KBM-7 (cell line): ENCODE data around the gene MAP2K7.
"Not testable (repeated sequence)": the region's sequence is repeated elsewhere in the genome, so short reads cannot be mapped to it uniquely, and the experiment has no call there.

Experiments
- DNase-seq: peaks from one replicate; pipeline ENCODE4 v3.0.0-alpha.2; 2015
- in situ Hi-C: fragments of 300-500 bp; cut with MboI; formaldehyde crosslinking; loops from 2 replicates; pipeline ENCODE4 v1.14.3; 2020; ENCODE audit warnings: low sequenced_read_pairs, low pct_unique_long_range_greater_than_20kb, mixed read lengths

Gene MAP2K7

GRCh38 chr19:7903244-7904073, at the start of gene MAP2K7:
Gene MAP2K7 (plus strand): TSS chr19:7903877. CDS start chr19:7903945, 68 bp downstream.
- peak; percentile 100 for DNase-seq
- in situ Hi-C loops: no loop called here

DNA sequence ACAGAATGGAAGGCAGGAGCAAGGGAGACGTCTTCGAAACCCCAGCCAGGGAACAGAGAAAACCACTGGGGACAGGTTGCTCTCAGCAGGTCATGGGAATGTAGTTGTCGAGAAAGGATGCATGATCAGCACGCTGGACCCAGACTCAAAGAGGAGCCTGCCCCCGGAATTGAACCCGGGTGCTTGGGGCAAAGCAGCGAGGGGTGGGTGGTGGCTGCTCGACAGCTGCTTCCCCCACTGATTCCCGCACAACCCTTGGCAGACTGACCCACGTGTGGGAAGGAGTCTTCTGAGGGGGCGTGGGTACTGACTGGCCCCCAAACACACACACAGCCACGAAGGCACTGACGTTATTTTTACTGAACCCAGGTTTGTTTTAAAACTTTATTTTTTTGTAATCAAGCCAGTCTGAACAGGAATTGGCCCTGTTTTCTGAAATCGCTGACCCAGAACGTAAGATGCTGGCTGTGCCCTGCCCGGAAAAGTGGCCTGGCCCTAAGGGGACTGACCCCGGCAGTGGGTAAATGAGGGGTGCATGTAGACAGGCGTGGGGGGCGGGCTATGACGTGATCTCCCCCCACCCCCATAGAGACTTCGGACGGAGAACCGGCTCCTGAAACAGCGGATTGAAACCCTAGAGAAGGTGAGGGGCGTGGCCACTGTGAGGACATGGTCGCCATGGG, 48.1 kb upstream of the MAP2K7 start:
- in situ Hi-C loops: no loop called here
- no peak for DNase-seq

GRCh38 chr19:7856109-7856591, 47.5 kb upstream of the MAP2K7 start:
- no peak for DNase-seq
- in situ Hi-C loops: no loop called here

- DNase-seq: no peak
- in situ Hi-C loops: no loop called here
These were observed 46.7 kb upstream of the MAP2K7 start for GRCh38 chr19:7856679-7857663.

GRCh38 chr19:7857727-7858108, 46.0 kb upstream of the MAP2K7 start:
- in situ Hi-C loops: no loop called here
- DNase-seq: no peak

- DNase-seq: no peak
- in situ Hi-C loops: no loop called here
These were observed 45.4 kb upstream of the MAP2K7 start for GRCh38 chr19:7858109-7858770.

DNA sequence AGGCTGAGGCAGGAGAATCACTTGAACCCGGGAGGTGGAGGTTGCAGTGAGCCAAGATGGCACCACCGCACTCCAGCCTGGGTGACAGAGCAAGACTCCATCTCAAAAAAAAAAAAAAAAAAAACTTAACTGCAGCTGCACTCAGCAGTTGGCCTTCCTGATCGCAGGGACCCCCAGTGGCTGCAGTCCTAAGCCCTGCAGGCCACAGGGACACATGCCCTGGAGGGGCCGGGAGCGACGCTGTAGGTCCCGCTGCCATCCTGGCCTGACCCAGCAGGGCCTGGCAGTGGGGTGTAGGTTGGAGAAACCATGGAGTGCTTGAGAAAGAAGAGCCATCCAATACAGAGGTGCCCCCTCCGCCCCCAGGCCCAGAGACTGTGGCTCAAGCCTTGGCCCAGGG, 44.6 kb upstream of the MAP2K7 start:
- DNase-seq, in situ Hi-C loops: not testable (repeated sequence)

DNA sequence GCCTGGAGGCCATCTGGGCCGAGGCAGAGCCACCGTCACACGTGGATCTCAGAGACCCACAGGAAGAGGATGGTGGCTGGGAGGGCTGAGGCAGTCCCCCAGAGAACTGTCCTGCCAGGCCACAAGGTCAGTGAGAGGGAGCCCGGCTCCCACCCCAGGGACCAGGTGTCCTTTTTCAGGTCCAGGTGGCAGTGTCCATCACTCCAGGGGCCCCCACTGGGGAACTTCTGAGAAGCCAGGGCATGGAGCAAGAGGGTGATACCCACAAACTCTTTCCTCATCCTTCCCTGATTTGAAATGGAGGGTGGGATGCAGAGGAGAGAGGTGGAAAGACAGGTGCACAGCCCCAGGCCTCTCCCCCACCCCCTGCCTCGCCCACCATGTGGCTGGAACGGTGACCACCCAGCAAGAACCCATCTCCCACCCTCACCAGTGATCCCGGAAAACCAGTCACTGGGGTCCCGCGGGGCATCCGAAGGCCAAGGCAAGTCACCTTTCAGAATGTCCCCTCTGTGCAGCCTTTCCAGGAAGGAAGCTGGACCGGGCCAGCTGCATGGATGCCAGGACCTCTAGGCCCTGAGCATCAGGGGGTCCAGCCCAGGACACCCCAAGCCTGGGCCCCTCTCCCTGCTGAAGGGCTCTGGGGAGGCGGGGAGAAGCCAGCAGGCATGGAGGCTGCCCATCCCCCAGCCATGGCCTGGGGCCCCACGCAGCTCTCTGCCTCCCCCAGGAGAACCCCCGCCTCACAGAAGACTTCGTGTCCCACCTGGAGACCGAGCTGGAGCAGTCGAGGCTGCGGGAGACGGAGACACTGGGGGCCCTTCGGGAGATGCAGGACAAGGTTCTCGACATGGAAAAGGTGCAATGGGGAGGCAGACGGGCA, 43.6 kb upstream of the MAP2K7 start:
- no peak for DNase-seq
- in situ Hi-C loops: no loop called here

DNA sequence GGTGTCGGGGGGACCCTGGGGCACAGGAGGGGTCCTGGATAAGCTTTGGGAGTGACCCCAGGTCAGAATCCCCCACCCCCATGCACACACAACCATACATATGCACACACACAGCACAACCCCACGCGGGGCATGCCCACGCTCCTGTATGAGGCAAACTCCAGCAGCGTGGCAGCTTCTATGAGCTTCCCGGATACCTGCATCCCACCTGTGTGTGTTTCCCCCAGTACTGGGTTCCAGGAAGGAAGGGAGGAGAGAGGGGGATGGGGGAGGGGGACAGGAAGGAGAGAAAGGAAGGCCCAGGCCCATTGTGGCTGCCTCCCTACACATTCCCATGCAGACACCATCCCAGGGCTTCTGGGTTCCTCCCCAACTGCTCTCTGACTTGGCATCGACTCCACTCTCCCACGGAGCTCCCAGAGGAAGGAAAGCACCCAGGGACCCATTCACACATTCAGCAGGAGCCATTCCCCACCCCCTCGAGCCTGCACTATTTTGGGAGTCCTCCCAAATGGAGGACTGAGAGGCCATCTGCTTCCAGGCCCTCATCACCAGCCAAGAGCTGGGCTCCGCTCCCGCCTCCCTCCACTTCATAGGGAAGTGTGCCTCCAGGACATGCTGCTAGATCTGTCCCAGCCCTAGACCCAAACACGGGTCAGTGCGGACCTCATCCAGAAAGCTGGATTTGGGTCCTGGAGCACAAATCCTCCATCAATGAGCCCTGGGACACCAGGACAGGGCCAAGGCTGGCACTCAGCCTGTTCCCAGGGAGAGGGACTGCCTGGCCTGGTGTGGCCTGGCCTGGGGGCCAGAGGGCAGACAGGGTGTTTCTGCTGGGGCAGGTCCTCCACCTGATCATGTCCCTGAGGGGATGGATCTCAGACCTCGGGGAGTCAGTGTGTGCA, 42.7 kb upstream of the MAP2K7 start:
- no peak for DNase-seq
- in situ Hi-C loops: no loop called here

DNA sequence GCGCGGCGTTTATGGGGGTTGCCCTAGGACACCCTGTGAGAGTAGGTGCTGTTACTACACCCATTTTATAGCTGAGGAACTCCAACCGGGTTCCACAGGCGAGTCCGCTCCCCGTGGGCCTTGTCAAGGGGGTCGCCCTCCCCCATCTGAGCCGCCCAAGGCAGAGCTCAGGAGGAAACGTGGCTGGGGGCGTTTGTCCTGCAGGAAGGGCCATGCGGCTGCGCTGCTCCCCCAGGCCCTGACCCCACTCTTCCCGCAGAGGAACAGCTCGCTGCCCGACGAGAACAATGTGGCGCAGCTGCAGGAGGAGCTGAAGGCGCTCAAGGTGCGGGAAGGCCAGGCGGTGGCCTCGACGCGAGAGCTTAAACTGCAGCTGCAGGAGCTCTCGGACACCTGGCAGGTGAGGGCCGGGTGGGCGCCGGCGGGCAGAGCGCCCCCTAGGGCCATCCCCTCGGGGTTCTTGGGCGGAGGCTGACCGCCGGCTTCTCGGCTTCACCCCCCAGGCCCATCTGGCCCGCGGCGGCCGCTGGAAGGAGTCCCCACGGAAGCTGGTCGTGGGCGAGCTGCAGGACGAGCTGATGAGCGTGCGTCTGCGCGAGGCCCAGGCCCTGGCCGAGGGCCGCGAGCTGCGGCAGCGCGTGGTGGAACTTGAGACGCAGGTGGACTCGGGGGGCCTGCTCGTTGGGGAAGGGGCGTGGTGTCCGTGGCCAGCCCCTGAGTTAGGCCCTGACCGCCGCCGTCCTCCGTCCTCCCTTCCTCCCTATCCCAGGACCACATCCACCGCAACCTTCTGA, 41.9 kb upstream of the MAP2K7 start:
- in situ Hi-C loops: no loop called here

DNA sequence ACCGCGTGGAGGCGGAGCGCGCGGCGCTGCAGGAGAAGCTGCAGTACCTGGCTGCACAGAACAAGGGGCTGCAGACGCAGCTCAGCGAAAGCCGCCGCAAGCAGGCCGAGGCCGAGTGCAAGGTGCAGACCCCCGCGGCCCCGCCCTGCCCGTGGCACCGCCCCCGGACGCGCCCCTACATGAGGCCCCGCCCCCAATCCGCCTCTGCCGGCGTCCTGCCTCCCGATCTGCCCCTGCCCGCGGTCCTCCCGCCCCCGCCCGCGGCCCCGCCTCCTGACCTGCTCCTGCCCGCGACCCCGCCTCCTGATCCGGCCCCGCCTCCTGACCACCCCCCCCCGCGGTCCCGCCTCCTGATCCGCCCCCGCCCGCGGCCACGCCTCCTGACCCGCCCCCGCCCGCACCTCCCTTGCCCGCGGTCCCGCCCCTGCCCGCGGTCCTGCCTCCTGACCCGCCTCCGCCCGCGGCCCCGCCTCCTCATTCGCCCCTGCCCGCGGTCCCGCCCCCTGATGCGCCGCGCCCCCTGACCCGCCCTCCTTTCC, 41.2 kb upstream of the MAP2K7 start:
- in situ Hi-C loops: no loop called here

More for the DNA sequence above, 41.9 kb upstream of the MAP2K7 start:
- DNase-seq: no peak

DNA sequence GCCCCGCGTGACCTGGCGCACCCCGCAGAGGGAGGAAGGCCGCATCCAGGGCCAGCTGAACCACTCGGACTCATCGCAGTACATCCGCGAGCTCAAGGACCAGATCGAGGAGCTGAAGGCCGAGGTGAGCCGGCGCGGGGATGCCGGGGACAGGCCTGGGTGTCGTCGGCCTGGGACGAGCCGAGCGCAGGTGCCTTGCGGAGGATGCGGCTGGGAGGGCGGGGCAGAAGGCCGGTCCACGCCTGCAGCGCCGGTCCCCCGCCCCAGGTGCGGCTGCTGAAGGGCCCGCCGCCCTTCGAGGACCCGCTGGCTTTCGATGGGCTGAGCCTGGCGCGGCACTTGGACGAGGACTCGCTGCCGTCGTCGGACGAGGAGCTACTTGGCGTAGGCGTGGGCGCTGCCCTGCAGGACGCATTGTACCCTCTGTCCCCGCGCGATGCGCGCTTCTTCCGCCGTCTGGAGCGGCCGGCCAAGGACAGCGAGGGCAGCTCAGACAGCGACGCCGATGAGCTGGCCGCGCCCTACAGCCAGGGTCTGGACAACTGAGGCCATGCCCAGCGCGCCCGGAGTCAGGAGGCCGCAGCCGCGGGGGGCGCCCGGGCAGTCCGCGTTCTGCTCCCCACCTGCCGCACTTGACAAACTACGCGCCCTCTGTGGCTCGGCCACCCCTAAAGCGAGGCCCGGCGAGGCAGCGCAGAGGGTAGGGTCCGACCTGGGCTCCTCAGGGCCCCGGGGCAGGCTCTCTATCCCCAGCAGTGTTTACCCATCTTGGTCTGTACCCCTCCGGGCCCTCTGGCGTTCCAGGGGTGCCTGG, 40.3 kb upstream of the MAP2K7 start:
- in situ Hi-C loops: no loop called here

More for the DNA sequence above, 41.2 kb upstream of the MAP2K7 start:
- no peak for DNase-seq

DNA sequence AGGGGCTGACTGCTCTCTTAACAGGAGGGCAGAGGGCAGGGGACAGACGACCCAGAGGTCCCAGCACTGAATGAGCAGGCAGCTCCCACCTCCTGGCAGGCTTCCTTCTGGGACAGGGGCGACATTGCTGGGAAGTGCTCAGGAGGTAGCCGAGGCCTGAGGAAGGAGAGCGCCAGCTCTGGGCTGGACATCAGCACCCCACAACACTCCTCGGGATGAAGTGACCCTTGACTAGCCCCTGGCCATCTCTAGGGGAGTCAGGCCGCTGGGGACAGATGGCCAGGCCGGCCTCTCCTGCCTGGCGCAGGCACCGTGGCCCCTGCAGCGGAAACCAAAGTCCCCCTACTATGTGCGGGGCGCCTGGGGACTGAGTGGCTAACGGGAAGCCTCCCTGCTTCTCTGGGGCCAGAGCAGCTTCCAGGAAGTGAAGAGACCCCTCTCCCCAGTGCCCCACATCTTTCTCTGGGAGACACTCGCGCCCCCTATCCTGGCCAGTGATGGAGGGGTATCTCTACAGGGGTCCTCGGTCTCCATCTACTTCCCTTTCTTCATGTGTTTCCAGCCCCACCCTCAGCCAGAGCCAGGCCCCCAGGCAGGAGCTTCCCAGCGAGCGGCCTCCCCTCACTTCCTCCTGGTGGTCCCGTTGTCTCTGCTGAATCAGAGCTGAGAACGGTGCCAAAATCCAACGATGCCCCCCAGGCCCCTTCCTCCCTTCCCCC, 39.5 kb upstream of the MAP2K7 start:
- no peak for DNase-seq
- in situ Hi-C loops: no loop called here

More for the DNA sequence above, 40.3 kb upstream of the MAP2K7 start:
- DNase-seq: no peak

DNA sequence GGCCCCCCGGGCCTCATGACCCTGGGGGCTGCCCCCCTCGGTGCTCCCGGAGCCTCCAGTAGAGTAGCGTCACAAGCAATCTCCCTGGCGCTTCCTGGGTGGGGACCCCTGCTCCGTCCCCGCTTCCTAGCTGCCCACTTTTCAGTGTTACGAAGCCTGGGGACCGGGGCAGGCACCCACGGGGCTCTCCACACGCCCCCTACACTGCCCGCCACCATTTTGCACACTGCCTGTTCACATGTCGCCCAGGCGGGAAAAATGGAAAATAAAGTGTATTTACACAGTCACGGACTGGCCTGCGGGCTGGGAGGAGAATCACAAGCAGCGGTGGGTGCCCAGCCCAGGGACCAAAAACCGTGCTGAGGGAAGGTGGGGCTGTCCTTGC, 39.0 kb upstream of the MAP2K7 start:
- no peak for DNase-seq
- in situ Hi-C loops: no loop called here
